WTC11 (cell line): ENCODE measurements around the gene BTBD17. TPM values are rescaled to one million over a fixed set of nuclear protein-coding genes. Genes with fewer than 3 reads are reported as not detected.

Experiments
- ATAC-seq: fragments of 200-7000 bp; cut with Tn5 transposase; 2 replicates; pipeline ENCODE4 v1.10.0; 2021; ENCODE audit warnings: mild to moderate bottlenecking, moderate library complexity
- CTCF ChIA-PET: fragments of 300-600 bp; sonication (Branson Sonifier 250); formaldehyde crosslinking; loops from one replicate; lab custom pipeline; 2021; ENCODE audit warnings: antibody characterized with exemption; lab: Charles Lee
- POLR2A ChIA-PET: fragments of 350-600 bp; sonication (Branson Sonifier 250); formaldehyde crosslinking; loops from one replicate; lab custom pipeline; 2021; ENCODE audit warnings: antibody characterized with exemption; lab: Charles Lee
- DNase-seq: peaks from one replicate; pipeline ENCODE4 v3.0.0; 2021; ENCODE audit warnings: low spot score
- H3K27ac Mint-ChIP-seq: 2 replicates; pipeline ENCODE4 v1.8.0; 2021; ENCODE audit warnings: mixed read lengths
- H3K27me3 Mint-ChIP-seq: 2 replicates; pipeline ENCODE4 v1.8.0; 2021; ENCODE audit warnings: low read depth, mild to moderate bottlenecking, moderate library complexity, mixed read lengths
- H3K36me3 Mint-ChIP-seq: 2 replicates; pipeline ENCODE4 v1.8.0; 2021; ENCODE audit warnings: mixed read lengths
- H3K4me1 Mint-ChIP-seq: 2 replicates; pipeline ENCODE4 v1.8.0; 2022; ENCODE audit warnings: mixed read lengths
- H3K4me3 Mint-ChIP-seq: 2 replicates; pipeline ENCODE4 v1.8.0; 2021; ENCODE audit warnings: mild to moderate bottlenecking, moderate library complexity, mixed read lengths
- H3K9me3 Mint-ChIP-seq: 2 replicates; pipeline ENCODE4 v1.8.0; 2021; ENCODE audit warnings: mixed read lengths
- E2F5 ChIP-seq: sonication (generic); formaldehyde crosslinking; IDR thresholded peaks from 2 replicates; pipeline ENCODE4 v1.8.1; 2022; ENCODE audit warnings: mild to moderate bottlenecking, moderate library complexity, missing genetic modification reagents
- ESRRA ChIP-seq: sonication (generic); formaldehyde crosslinking; IDR thresholded peaks from 2 replicates; pipeline ENCODE4 v1.8.1; 2022; ENCODE audit warnings: mild to moderate bottlenecking, missing genetic modification reagents, borderline replicate concordance
- ETV6 ChIP-seq: sonication (generic); formaldehyde crosslinking; IDR thresholded peaks from 2 replicates; pipeline ENCODE4 v1.8.1; 2022; ENCODE audit warnings: mild to moderate bottlenecking, missing genetic modification reagents
- HMGXB4 ChIP-seq: sonication (generic); formaldehyde crosslinking; IDR thresholded peaks from 2 replicates; pipeline ENCODE4 v1.8.1; 2023; ENCODE audit warnings: mild to moderate bottlenecking, moderate library complexity, missing genetic modification reagents
- NFYB ChIP-seq: sonication (generic); formaldehyde crosslinking; conservative IDR thresholded peaks from 2 replicates; pipeline ENCODE4 v1.8.0; 2022; ENCODE audit warnings: low read depth, missing genetic modification reagents
- USF2 ChIP-seq: sonication (generic); formaldehyde crosslinking; IDR thresholded peaks from 2 replicates; pipeline ENCODE4 v1.8.1; 2023; ENCODE audit warnings: mild to moderate bottlenecking, missing genetic modification reagents, moderate library complexity
- ZMAT4 ChIP-seq: fragments of 250-450 bp; sonication (Bioruptor Pico); IDR thresholded peaks from 2 replicates; pipeline ENCODE4 v1.9.0; 2021; ENCODE audit warnings: mild to moderate bottlenecking
- ZNF121 ChIP-seq: sonication (generic); formaldehyde crosslinking; IDR thresholded peaks from 2 replicates; pipeline ENCODE4 v1.8.0; 2023; ENCODE audit warnings: missing genetic modification reagents
- ZNF281 ChIP-seq: sonication (generic); formaldehyde crosslinking; IDR thresholded peaks from 2 replicates; pipeline ENCODE4 v1.8.0; 2023; ENCODE audit warnings: mild to moderate bottlenecking, missing genetic modification reagents
- ZNF532 ChIP-seq: fragments of 250-450 bp; sonication (Bioruptor Pico); IDR thresholded peaks from 2 replicates; pipeline ENCODE4 v1.9.0; 2021; ENCODE audit warnings: mild to moderate bottlenecking, borderline replicate concordance
- total RNA-seq: library from RNA; stranded (reverse); gene quantifications from 3 replicates; pipeline ENCODE4 v1.2.3, GENCODE V29; 2021

BTBD17 gene
- total RNA-seq, 1 experiment from 2014 or later = 0.94 TPM

GRCh38 chr17:74361230-74362068 is at the start of gene BTBD17 (continued):
- TF ChIP-seq ZNF532 (no peak), ETV6 (0 out of 2 replicates have a peak, but pooled peaks have one; percentile 25), ZNF281 (peak; percentile 75; the same call in 1 of the 2 replicates), HMGXB4 (0 out of 2 replicates have a peak, but pooled peaks have one; percentile 49), ZNF121 (CRISPR knock-in tag) (peak; percentile 98), E2F5 (CRISPR knock-in tag) (no peak), ESRRA (CRISPR knock-in tag) (peak; percentile 79; the same call in 1 of the 2 replicates), ZMAT4 (CRISPR knock-in tag) (no peak), NFYB (CRISPR knock-in tag) (peak; percentile 35)

GRCh38 chr17:74410001-74410443 is 48.4 kb upstream of the BTBD17 start:
- no peak for TF ChIP-seq USF2 (CRISPR knock-in tag)
- ATAC-seq = peak; percentile 67
- 0 out of 2 replicates have a peak, but pooled peaks cover 5% of the 10 kb centered on the region for H3K36me3 Mint-ChIP-seq
- ChIA-PET CTCF (interaction anchor here (0.7 to 2.9 kb wide), 5 partner anchors 29 to 45 kb away, joined by 3 to 13 read pairs (median 5); no protein-coding TSS in a partner anchor), POLR2A (no interaction called here)
- no peak overlapping the region for H3K4me3 Mint-ChIP-seq
- peaks cover 7% of the 10 kb centered on the region for H3K9me3 Mint-ChIP-seq
- DNase-seq = no peak
- H3K27ac Mint-ChIP-seq = no peak overlapping the region
- no peaks in the 10 kb centered on the region for H3K4me1 Mint-ChIP-seq
- H3K27me3 Mint-ChIP-seq = no peaks in the 10 kb centered on the region
